C4-2B (cell line): Measurements from ENCODE around the gene CNTN4.

Experiments
- CTCF ChIP-seq: fragments of 450-650 bp; conservative IDR thresholded peaks from 2 replicates; pipeline ENCODE4 v1.5.1; 2017; ENCODE audit warnings: mild to moderate bottlenecking
- ZFX ChIP-seq: fragments of 450-650 bp; IDR thresholded peaks from 2 replicates; pipeline ENCODE4 v1.6.1; 2017

GRCh38 chr3:2092758-2093157 lies 5.9 kb upstream of the CNTN4 start:
- TF ChIP-seq CTCF: no peak
- TF ChIP-seq ZFX: no peak
